ENCODE measurements around the gene OR6S1.

- TF ChIP-seq POLR2A (IDR thresholded peaks at IDR 0.05; ENCODE audit: low read depth, low read length): no peak
- no peak for TF ChIP-seq CTCF (IDR thresholded peaks at IDR 0.05; ENCODE audit: extremely low read depth in 1 of 2, insufficient read depth in 1 of 2, low read depth in 1 of 2, low read length in 2 of 2)
- no peak for TF ChIP-seq MAX (IDR thresholded peaks at IDR 0.05; ENCODE audit: insufficient read depth, insufficient read length)
- TF ChIP-seq FOS (IDR thresholded peaks at IDR 0.05; ENCODE audit: borderline replicate concordance, insufficient read depth, low read length): no peak
Observed at GRCh38 chr14:20661197-20661596, 19.7 kb upstream of the OR6S1 start.
